Testis (tissue), 3 donors: Measurements from ENCODE around the gene GNAI3. TPM values are rescaled to one million over a fixed set of nuclear protein-coding genes. Genes with fewer than 3 reads are reported as not detected.

ENCODE experiments used
- DNase-seq: peaks from one replicate; pipeline ENCODE4 v3.0.0-alpha.2; 2019
- H3K27ac ChIP-seq, 2 donors: fragments of 200-600 bp; sonication (generic); one replicate each; pipeline ENCODE4 v1.5.1; 2019
- H3K27me3 ChIP-seq: fragments of 200-600 bp; sonication (generic); one replicate; pipeline ENCODE4 v1.5.1; 2019
- H3K36me3 ChIP-seq: fragments of 200-600 bp; sonication (generic); one replicate; pipeline ENCODE4 v1.5.1; 2017; ENCODE audit warnings: low read depth; ENCODE audit errors: missing control alignments
- H3K4me1 ChIP-seq: fragments of 200-600 bp; sonication (generic); one replicate; pipeline ENCODE4 v1.5.1; 2019
- H3K4me3 ChIP-seq, 2 donors: fragments of 200-600 bp; sonication (generic); one replicate each; pipeline ENCODE4 v1.5.1; 2017 to 2019
- H3K9me3 ChIP-seq: fragments of 200-600 bp; sonication (generic); one replicate; pipeline ENCODE4 v1.5.1; 2017
- CTCF ChIP-seq, 3 experiments: fragments of 450-650 bp in 2 of 3; fragments of 200-600 bp in 1 of 3; sonication (generic) in 1 of 3; IDR thresholded peaks; one replicate each; pipeline ENCODE4 v1.5.1; 2016 to 2019; ENCODE audit warnings: antibody characterized with exemption in 3 of 3, mild to moderate bottlenecking in 2 of 3, moderate library complexity in 1 of 3
- POLR2A ChIP-seq: fragments of 450-650 bp; IDR thresholded peaks from one replicate; pipeline ENCODE4 v1.6.1; 2017; ENCODE audit warnings: antibody characterized with exemption, mild to moderate bottlenecking, moderate library complexity
- WGBS, 2 donors: methylation state at CpG; one replicate each; pipeline ENCODE4 v1.1.5; 2018; 5-methylcytosine and 5-hydroxymethylcytosine counted together
- intact Hi-C: fragments of 100-400 bp; cut with DNase I; formaldehyde crosslinking; loops from one replicate; pipeline ENCODE4 v1.15.1; 2023; ENCODE audit warnings: low total_unique reads
- polyA plus RNA-seq: library from polyadenylated mRNA; stranded (reverse); fragments of 350-450 nt; fragmentation: Illumina TruSeq; extraction: RNeasy Lipid Tissue Mini Kit (QIAGEN cat#74804); gene quantifications from one replicate; pipeline ENCODE4 v1.2.3, GENCODE V29; 2014; ENCODE audit warnings: low read depth, low replicate concordance; ENCODE audit not compliant: insufficient read depth
- total RNA-seq, 2 donors: library from RNA; depleted of rRNA; stranded (reverse); fragments of >200 nt; gene quantifications; one replicate each; pipeline ENCODE4 v1.2.3, GENCODE V29; 2016

The GNAI3 gene
- total and polyA plus RNA-seq, 3 donors from 2014 or later = 5.7 to 5.9 (median 5.8) TPM

- no peaks in the 10 kb centered on the region for H3K27me3 ChIP-seq
- H3K27ac ChIP-seq = peak within 1 kb of the TSS; percentile 81 to 93
- peak; percentile 93 for DNase-seq
- peaks cover 29% of the 10 kb centered on the region for H3K4me1 ChIP-seq
- TF ChIP-seq CTCF (IDR thresholded peaks at IDR 0.05) (peak in 1 of 3 experiments; percentile 9), POLR2A (no peak)
- H3K36me3 ChIP-seq = no peaks in the 10 kb centered on the region
- intact Hi-C loops = no loop called here
- H3K4me3 ChIP-seq = peak within 1 kb of the TSS; percentile 66 to 68
- H3K9me3 ChIP-seq = no peaks in the 10 kb centered on the region
- WGBS, 2 donors = 1 to 2% methylated on average over 29 to 52 of the region's 54 CpGs
These were observed 107.5 kb downstream of the GNAI3 start, which contains the start of gene GSTM4 for GRCh38 chr1:109655615-109656519. TSS of gene GSTM4 (plus strand) at chr1:109656099. CDS start at chr1:109656390, 291 bp downstream.

GRCh38 chr1:109657395-109657794, 109.0 kb downstream of the GNAI3 start:
- Histone ChIP-seq H3K36me3 (no peaks in the 10 kb centered on the region), H3K27me3 (no peaks in the 10 kb centered on the region), H3K4me1 (peaks cover 29% of the 10 kb centered on the region), H3K9me3 (no peaks in the 10 kb centered on the region), H3K27ac (peak overlapping the region in 1 of 2 donors; percentile 81), H3K4me3 (no peak overlapping the region)
- no peak for TF ChIP-seq POLR2A
- no peak for TF ChIP-seq CTCF (IDR thresholded peaks at IDR 0.05)
- no peak for DNase-seq
- intact Hi-C loops = no loop called here
- WGBS, 2 donors = 93 to 100% methylated on average over 1 to 4 of the region's 4 CpGs

- peaks cover 29% of the 10 kb centered on the region for H3K4me1 ChIP-seq
- no peak overlapping the region for H3K4me3 ChIP-seq
- intact Hi-C loops = no loop called here
- no peaks in the 10 kb centered on the region for H3K36me3 ChIP-seq
- no peaks in the 10 kb centered on the region for H3K27me3 ChIP-seq
- TF ChIP-seq CTCF (IDR thresholded peaks at IDR 0.05) (no peak), POLR2A (no peak)
- DNase-seq = no peak
- H3K27ac ChIP-seq = no peak overlapping the region
- H3K9me3 ChIP-seq = no peaks in the 10 kb centered on the region
- WGBS, 2 donors = 76 to 83% methylated on average over 7 of the region's 7 CpGs
These were observed 109.6 kb downstream of the GNAI3 start for GRCh38 chr1:109657970-109658369.

GRCh38 chr1:109658533-109659042, 110.2 kb downstream of the GNAI3 start:
- Histone ChIP-seq H3K36me3 (no peaks in the 10 kb centered on the region), H3K27ac (no peak overlapping the region), H3K4me3 (no peak overlapping the region), H3K4me1 (peaks cover 29% of the 10 kb centered on the region), H3K9me3 (no peaks in the 10 kb centered on the region), H3K27me3 (no peaks in the 10 kb centered on the region)
- intact Hi-C loops = no loop called here
- no peak for TF ChIP-seq CTCF (IDR thresholded peaks at IDR 0.05)
- no peak for TF ChIP-seq POLR2A
- no peak for DNase-seq
- WGBS, 2 donors = 28 to 38% methylated on average over 3 of the region's 3 CpGs
